NCI-H128 (cell line): ENCODE results near the gene RASA2.

ENCODE experiments used
- DNase-seq: peaks from one replicate; lab custom pipeline; 2025; ENCODE audit not compliant: unreplicated experiment; lab: John Stamatoyannopoulos, UW

Gene RASA2

GRCh38 chr3:141661229-141662196 is 174.7 kb downstream of the RASA2 start:
- DNase-seq = no peak

GRCh38 chr3:141663993-141664392 is 177.2 kb downstream of the RASA2 start:
- no peak for DNase-seq
